ENCODE measurements around the gene MIAT.

The MIAT gene

DNA sequence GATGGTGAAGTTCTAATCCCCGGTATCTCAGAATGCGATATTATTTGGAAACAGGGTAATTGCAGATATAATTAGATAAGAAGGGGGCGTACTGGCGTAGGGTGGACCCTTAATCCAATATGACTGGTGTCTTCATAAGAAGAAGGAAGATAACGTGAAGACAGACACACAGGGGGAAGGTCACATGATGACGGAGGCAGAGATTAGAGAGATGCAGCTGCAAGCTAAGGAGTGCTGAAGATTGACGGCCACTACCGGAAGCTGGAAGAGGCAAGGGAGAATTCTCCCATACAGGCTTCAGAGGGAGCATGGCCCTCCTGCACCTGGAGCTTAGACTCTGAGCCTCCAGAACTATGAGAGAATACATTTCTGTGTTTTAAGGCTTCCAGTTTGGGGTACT lies 54.8 kb downstream of the MIAT start:
- in situ Hi-C loops (cut with HindIII; ENCODE audit: low pct_unique_long_range_greater_than_20kb, low sequenced_read_pairs) = no loop called here
- TF ChIP-seq JUND (IDR thresholded peaks at IDR 0.05; ENCODE audit: low read depth) = no peak
- DNase-seq (ENCODE audit: low read depth in 1 of 2, low spot score in 1 of 2) = no peak

GRCh38 chr22:26713823-26714449 lies 56.5 kb downstream of the MIAT start:
- no peak for TF ChIP-seq JUND (IDR thresholded peaks at IDR 0.05; ENCODE audit: low read depth)
- no peak for DNase-seq (ENCODE audit: low read depth in 1 of 2, low spot score in 1 of 2)
- in situ Hi-C loops (cut with HindIII; ENCODE audit: low pct_unique_long_range_greater_than_20kb, low sequenced_read_pairs) = no loop called here

GRCh38 chr22:26714971-26715370 lies 57.6 kb downstream of the MIAT start:
- in situ Hi-C loops (cut with HindIII; ENCODE audit: low pct_unique_long_range_greater_than_20kb, low sequenced_read_pairs) = no loop called here
- no peak for DNase-seq (ENCODE audit: low read depth in 1 of 2, low spot score in 1 of 2)
- TF ChIP-seq JUND (IDR thresholded peaks at IDR 0.05; ENCODE audit: low read depth) = no peak

DNA sequence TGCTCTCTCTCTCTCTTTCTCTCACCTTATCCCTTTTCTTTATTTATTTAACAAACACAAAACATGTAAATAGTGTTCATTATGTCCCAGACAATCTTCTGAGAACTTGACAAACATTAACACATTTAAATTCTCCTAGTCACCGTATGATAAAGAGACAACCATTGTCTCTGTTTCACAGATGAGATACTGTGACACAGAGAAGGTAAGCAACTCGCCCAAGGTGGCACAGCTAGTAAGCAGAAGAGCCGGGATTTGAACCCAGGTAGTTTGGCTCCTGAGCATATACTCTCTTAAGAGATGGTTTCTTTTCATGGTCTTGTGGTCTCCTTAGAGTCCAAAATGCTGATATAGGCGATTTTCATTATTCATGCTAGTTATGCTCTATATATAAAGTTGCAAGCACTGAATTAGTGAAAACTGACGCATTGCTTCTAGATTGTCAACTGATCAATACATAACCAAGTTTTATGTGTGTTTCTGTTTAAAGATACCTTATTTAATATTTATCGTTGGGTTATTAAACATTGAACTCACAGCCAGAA lies 58.1 kb downstream of the MIAT start:
- in situ Hi-C loops (cut with HindIII; ENCODE audit: low pct_unique_long_range_greater_than_20kb, low sequenced_read_pairs) = no loop called here
- DNase-seq (ENCODE audit: low read depth in 1 of 2, low spot score in 1 of 2) = no peak
- no peak for TF ChIP-seq JUND (IDR thresholded peaks at IDR 0.05; ENCODE audit: low read depth)

DNA sequence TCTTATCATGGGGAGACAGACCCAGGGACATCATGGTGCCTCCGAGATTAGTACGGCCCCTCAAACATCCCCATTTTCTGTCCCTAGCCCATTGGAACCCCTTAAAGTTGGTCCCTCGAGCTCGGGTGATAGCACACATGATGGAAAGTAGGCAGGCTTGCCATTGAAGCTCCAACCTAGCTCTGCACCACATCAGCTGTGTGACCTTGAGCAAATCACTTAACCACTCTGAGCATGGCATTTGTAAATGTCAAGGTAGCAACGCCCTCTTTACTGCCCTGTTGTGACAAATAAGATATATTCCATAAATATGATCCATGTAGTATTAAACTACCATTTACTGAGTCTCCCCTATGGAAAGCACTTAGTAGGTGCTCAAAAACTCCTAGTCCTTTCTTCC lies 61.1 kb downstream of the MIAT start:
- in situ Hi-C loops (cut with HindIII; ENCODE audit: low pct_unique_long_range_greater_than_20kb, low sequenced_read_pairs) = no loop called here
- TF ChIP-seq JUND (IDR thresholded peaks at IDR 0.05; ENCODE audit: low read depth) = no peak

DNA sequence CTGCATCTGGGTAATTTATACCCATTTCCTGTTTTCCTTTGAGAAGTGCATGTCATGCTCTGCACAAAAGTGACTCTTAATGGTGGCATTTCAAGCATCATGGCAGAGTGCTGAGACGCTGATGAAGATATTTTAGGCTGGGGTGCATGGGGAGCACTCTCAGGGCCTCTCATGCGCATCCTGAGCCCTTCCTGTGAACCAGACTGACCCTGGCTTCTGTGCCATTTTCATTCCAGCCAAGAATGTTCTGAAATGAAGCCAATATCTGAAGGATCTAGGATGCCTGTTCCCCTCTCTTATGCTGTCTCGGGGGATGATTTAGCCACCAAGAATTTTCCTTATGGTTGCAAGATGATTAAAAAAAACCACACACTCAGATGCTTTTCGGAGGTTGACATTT lies 61.5 kb downstream of the MIAT start:
- DNase-seq (ENCODE audit: low read depth in 1 of 2, low spot score in 1 of 2) = no peak
- no peak for TF ChIP-seq JUND (IDR thresholded peaks at IDR 0.05; ENCODE audit: low read depth)
- in situ Hi-C loops (cut with HindIII; ENCODE audit: low pct_unique_long_range_greater_than_20kb, low sequenced_read_pairs) = no loop called here

More for the DNA sequence above, 61.1 kb downstream of the MIAT start:
- DNase-seq (ENCODE audit: low read depth in 1 of 2, low spot score in 1 of 2) = no peak

GRCh38 chr22:26722159-26722558 lies 64.8 kb downstream of the MIAT start:
- TF ChIP-seq JUND (IDR thresholded peaks at IDR 0.05; ENCODE audit: low read depth) = no peak
- in situ Hi-C loops (cut with HindIII; ENCODE audit: low pct_unique_long_range_greater_than_20kb, low sequenced_read_pairs) = no loop called here
- DNase-seq (ENCODE audit: low read depth in 1 of 2, low spot score in 1 of 2) = no peak

- DNase-seq (ENCODE audit: low read depth in 1 of 2, low spot score in 1 of 2) = no peak
- no peak for TF ChIP-seq JUND (IDR thresholded peaks at IDR 0.05; ENCODE audit: low read depth)
- in situ Hi-C loops (cut with HindIII; ENCODE audit: low pct_unique_long_range_greater_than_20kb, low sequenced_read_pairs) = no loop called here
Observed at GRCh38 chr22:26724414-26724813, 67.0 kb downstream of the MIAT start.

- no peak for DNase-seq (ENCODE audit: low read depth in 1 of 2, low spot score in 1 of 2)
- in situ Hi-C loops (cut with HindIII; ENCODE audit: low pct_unique_long_range_greater_than_20kb, low sequenced_read_pairs) = no loop called here
Observed at GRCh38 chr22:26725012-26725676, 67.8 kb downstream of the MIAT start.

More at GRCh38 chr22:26725012-26725676, 67.8 kb downstream of the MIAT start:
- no peak for TF ChIP-seq JUND (IDR thresholded peaks at IDR 0.05; ENCODE audit: low read depth)

All from T47D (cell line).